ENCODE measurements around the gene CD200. TPM values are rescaled to one million over a fixed set of nuclear protein-coding genes. Genes with fewer than 3 reads are reported as not detected.

Gene CD200
- total RNA-seq, 1 experiment from 2014 or later = not detected

GRCh38 chr3:112364291-112364690 lies 31.3 kb downstream of the CD200 start:
- Histone ChIP-seq H3K36me3 (ENCODE audit: control insufficient read depth, insufficient read depth, low read length) (no peaks in the 10 kb centered on the region), H3K4me3 (ENCODE audit: low read depth in 2 of 2, low read length in 2 of 2) (no peak overlapping the region), H3K27me3 (ENCODE audit: control insufficient read depth, insufficient read depth, low read length) (no peaks in the 10 kb centered on the region), H3K27ac (ENCODE audit: low read length) (no peak overlapping the region), H3K4me1 (ENCODE audit: control insufficient read depth, insufficient read depth, low read length) (no peaks in the 10 kb centered on the region), H3K9me3 (ENCODE audit: control insufficient read depth, insufficient read depth, low read depth, low read length) (no peaks in the 10 kb centered on the region)
- intact Hi-C loops (cut with micrococcal nuclease; ENCODE audit: unreplicated experiment) = no loop called here
- no peak for TF ChIP-seq CTCF (IDR thresholded peaks at IDR 0.05)
- no peak for TF ChIP-seq SIN3A (IDR thresholded peaks at IDR 0.05; ENCODE audit: borderline replicate concordance, insufficient read depth, low read depth, low read length)
- no peak for TF ChIP-seq POLR2AphosphoS5 (IDR thresholded peaks at IDR 0.05; ENCODE audit: low read depth, low read length)
- no peak for TF ChIP-seq REST (IDR thresholded peaks at IDR 0.05; ENCODE audit: insufficient read depth in 1 of 2, low read depth in 2 of 2, low read length in 1 of 2)
- no peak for TF ChIP-seq TCF7L2 (IDR thresholded peaks at IDR 0.05; ENCODE audit: low read depth, low read length)
- no TSS peak for BruUV-seq (replicated peaks)
- no peak for ATAC-seq
- in situ Hi-C loops (cut with HindIII; ENCODE audit: low pct_unique_long_range_greater_than_20kb, low sequenced_read_pairs) = no loop called here
- CTCF ChIA-PET = interaction anchor here (0.8 kb wide), 1 partner anchor 50 kb away, joined by 3 read pairs; no protein-coding TSS in a partner anchor
- no peak for DNase-seq (ENCODE audit: low read depth, low spot score)
- POLR2A ChIA-PET = no interaction called here

- H3K36me3 ChIP-seq (ENCODE audit: control insufficient read depth, insufficient read depth, low read length) = no peaks in the 10 kb centered on the region
- H3K4me1 ChIP-seq (ENCODE audit: control insufficient read depth, insufficient read depth, low read length) = no peaks in the 10 kb centered on the region
- in situ Hi-C loops (cut with HindIII; ENCODE audit: low pct_unique_long_range_greater_than_20kb, low sequenced_read_pairs) (no loop called here), intact Hi-C loops (cut with micrococcal nuclease; ENCODE audit: unreplicated experiment) (no loop called here)
- H3K4me3 ChIP-seq (ENCODE audit: low read depth in 2 of 2, low read length in 2 of 2) = no peak overlapping the region
- ChIA-PET CTCF (interaction anchor here (0.8 kb wide), 1 partner anchor 49 kb away, joined by 3 read pairs; no protein-coding TSS in a partner anchor), POLR2A (no interaction called here)
- H3K27me3 ChIP-seq (ENCODE audit: control insufficient read depth, insufficient read depth, low read length) = no peaks in the 10 kb centered on the region
- no peak for TF ChIP-seq POLR2AphosphoS5 (IDR thresholded peaks at IDR 0.05; ENCODE audit: low read depth, low read length)
- no TSS peak for BruUV-seq (replicated peaks)
- no peak for ATAC-seq
- H3K27ac ChIP-seq (ENCODE audit: low read length) = no peak overlapping the region
- no peak for DNase-seq (ENCODE audit: low read depth, low spot score)
- no peaks in the 10 kb centered on the region for H3K9me3 ChIP-seq (ENCODE audit: control insufficient read depth, insufficient read depth, low read depth, low read length)
Measured at GRCh38 chr3:112365035-112365434, 32.1 kb downstream of the CD200 start.

GRCh38 chr3:112365636-112366035 lies 32.7 kb downstream of the CD200 start:
- POLR2A ChIA-PET = no interaction called here
- intact Hi-C loops (cut with micrococcal nuclease; ENCODE audit: unreplicated experiment) = no loop called here
- ATAC-seq (no peak), DNase-seq (ENCODE audit: low read depth, low spot score) (no peak)
- CTCF ChIA-PET = no interaction called here
- Histone ChIP-seq H3K36me3 (ENCODE audit: control insufficient read depth, insufficient read depth, low read length) (no peaks in the 10 kb centered on the region), H3K4me3 (ENCODE audit: low read depth in 2 of 2, low read length in 2 of 2) (no peak overlapping the region), H3K4me1 (ENCODE audit: control insufficient read depth, insufficient read depth, low read length) (no peaks in the 10 kb centered on the region), H3K9me3 (ENCODE audit: control insufficient read depth, insufficient read depth, low read depth, low read length) (no peaks in the 10 kb centered on the region), H3K27me3 (ENCODE audit: control insufficient read depth, insufficient read depth, low read length) (no peaks in the 10 kb centered on the region), H3K27ac (ENCODE audit: low read length) (no peak overlapping the region)
- no TSS peak for BruUV-seq (replicated peaks)
- in situ Hi-C loops (cut with HindIII; ENCODE audit: low pct_unique_long_range_greater_than_20kb, low sequenced_read_pairs) = no loop called here
- TF ChIP-seq SIN3A (IDR thresholded peaks at IDR 0.05; ENCODE audit: borderline replicate concordance, insufficient read depth, low read depth, low read length) = no peak
- TF ChIP-seq POLR2AphosphoS5 (IDR thresholded peaks at IDR 0.05; ENCODE audit: low read depth, low read length) = no peak
